HUES64 (cell line): ENCODE measurements around the gene HOXA2.

Experiments used
- H3K27ac ChIP-seq: 2 replicates; pipeline ENCODE4 v1.7.0; 2013; ENCODE audit warnings: low read depth, low read length, inconsistent platforms
- H3K27me3 ChIP-seq: 2 replicates; pipeline ENCODE4 v1.6.1; 2013; ENCODE audit warnings: mild to moderate bottlenecking, low read length; ENCODE audit not compliant: insufficient read depth
- H3K36me3 ChIP-seq: 2 replicates; pipeline ENCODE4 v1.6.1; 2013; ENCODE audit warnings: mild to moderate bottlenecking, low read length; ENCODE audit not compliant: insufficient read depth
- H3K4me1 ChIP-seq: 2 replicates; pipeline ENCODE4 v1.6.1; 2013; ENCODE audit warnings: mild to moderate bottlenecking, low read length, moderate library complexity; ENCODE audit not compliant: insufficient read depth
- H3K4me3 ChIP-seq: 2 replicates; pipeline ENCODE4 v1.5.1; 2013; ENCODE audit warnings: mild to moderate bottlenecking, low read length, moderate library complexity
- H3K9ac ChIP-seq: 2 replicates; pipeline ENCODE4 v1.6.1; 2013; ENCODE audit warnings: mild to moderate bottlenecking, low read depth, low read length
- H3K9me3 ChIP-seq: 2 replicates; pipeline ENCODE4 v1.6.1; 2013; ENCODE audit warnings: low read depth, low read length; ENCODE audit not compliant: insufficient read depth
- WGBS: fragments of 150-250, 120-280 bp; methylation state at CpG from one replicate; pipeline ENCODE4 v1.1.7; 2013; ENCODE audit warnings: missing lambda C conversion rate; 5-methylcytosine and 5-hydroxymethylcytosine counted together

Gene HOXA2

DNA sequence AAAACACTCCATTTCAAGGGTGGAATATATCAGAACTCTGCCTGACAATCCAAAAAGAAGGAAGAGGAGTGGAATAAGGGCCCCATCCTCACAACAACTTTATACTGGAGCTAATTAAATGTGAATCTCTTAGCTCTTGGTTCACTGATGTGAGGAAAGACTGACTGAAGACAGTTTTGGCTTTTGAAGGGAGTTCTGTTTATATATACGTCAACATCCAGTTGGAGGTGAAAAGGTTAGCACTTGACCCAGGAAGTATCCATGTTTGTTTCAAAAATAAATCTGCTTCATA is 9.7 kb downstream of the HOXA2 start:
- Histone ChIP-seq H3K27ac (no peak overlapping the region), H3K27me3 (peaks cover 100% of the 10 kb centered on the region), H3K4me1 (peaks cover 30% of the 10 kb centered on the region), H3K9me3 (no peaks in the 10 kb centered on the region), H3K9ac (no peak overlapping the region), H3K4me3 (no peak overlapping the region), H3K36me3 (no peaks in the 10 kb centered on the region)
- WGBS, result 44% methylated on average over 1 of the region's 1 CpG

DNA sequence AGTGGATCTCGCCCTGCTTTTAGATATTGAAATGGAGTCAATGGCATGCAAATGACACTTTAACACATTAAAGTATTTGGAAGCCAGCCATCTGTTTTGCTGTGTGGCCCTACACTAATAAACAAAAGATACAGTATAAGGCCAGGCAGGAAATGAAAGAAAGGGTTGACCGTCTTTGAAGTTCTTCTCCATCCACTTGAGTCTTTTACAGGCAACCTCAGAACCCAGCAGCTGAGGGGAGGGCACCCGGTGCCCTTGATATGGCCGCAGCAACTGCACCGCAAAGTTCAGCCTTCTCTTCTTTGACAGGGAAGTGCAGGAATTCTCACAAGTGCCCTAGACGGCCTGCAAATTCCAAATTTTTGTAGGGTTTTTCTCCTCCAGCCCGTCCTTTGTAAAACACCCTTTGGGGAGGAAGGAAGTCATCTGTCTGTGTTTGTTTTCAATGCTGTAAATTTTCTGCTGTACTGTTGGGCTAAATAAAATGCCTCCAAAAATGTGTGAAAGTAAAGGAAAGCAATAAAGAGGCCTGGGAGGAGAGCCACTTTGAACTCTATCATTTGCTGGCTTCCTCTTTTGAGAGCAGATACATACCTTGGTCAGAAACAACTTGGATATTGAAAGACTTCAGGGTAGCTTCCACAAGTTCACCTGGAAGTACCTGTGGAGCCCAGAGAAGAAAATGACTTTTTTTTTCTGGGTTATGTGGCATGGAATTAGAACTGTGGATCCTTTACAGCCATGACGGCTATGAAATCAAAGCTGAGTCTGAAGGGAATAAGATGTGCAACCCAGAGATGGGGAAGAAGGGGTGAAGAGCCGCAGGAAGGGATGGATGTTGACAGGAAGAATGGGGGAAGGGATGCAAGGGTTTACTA is 10.3 kb downstream of the HOXA2 start:
- no peak overlapping the region for H3K4me3 ChIP-seq
- peaks cover 100% of the 10 kb centered on the region for H3K27me3 ChIP-seq
- no peaks in the 10 kb centered on the region for H3K36me3 ChIP-seq
- peaks cover 30% of the 10 kb centered on the region for H3K4me1 ChIP-seq
- H3K27ac ChIP-seq, result no peak overlapping the region
- no peaks in the 10 kb centered on the region for H3K9me3 ChIP-seq
- WGBS, result 6% methylated on average over 9 of the region's 9 CpGs
- H3K9ac ChIP-seq, result no peak overlapping the region

DNA sequence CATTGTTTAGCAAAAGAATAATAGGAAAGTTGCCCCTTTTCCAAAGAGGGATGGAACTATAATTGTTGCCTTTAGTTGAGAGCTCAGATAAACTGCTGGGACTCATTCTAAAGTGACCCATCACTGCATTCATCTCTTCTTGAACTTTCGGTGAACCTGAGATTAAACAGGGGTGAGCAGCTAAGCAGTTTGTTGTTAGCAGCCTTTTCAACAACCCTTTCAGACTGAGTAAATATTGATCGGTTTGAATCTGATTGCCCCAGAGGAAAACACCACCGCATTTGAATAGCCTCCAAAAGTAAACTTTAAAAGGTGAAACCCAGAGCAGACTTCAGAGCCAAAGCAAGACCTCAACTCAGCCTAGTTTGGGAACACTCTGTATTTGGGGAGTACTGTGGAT is 11.4 kb downstream of the HOXA2 start:
- Histone ChIP-seq H3K27ac (peak overlapping the region; percentile 28; the same call in 1 of the 2 replicates), H3K9me3 (no peaks in the 10 kb centered on the region), H3K27me3 (peaks cover 98% of the 10 kb centered on the region), H3K4me1 (peaks cover 30% of the 10 kb centered on the region), H3K9ac (no peak overlapping the region), H3K4me3 (no peak overlapping the region), H3K36me3 (no peaks in the 10 kb centered on the region)
- WGBS, result 0% methylated on average over 3 of the region's 3 CpGs

DNA sequence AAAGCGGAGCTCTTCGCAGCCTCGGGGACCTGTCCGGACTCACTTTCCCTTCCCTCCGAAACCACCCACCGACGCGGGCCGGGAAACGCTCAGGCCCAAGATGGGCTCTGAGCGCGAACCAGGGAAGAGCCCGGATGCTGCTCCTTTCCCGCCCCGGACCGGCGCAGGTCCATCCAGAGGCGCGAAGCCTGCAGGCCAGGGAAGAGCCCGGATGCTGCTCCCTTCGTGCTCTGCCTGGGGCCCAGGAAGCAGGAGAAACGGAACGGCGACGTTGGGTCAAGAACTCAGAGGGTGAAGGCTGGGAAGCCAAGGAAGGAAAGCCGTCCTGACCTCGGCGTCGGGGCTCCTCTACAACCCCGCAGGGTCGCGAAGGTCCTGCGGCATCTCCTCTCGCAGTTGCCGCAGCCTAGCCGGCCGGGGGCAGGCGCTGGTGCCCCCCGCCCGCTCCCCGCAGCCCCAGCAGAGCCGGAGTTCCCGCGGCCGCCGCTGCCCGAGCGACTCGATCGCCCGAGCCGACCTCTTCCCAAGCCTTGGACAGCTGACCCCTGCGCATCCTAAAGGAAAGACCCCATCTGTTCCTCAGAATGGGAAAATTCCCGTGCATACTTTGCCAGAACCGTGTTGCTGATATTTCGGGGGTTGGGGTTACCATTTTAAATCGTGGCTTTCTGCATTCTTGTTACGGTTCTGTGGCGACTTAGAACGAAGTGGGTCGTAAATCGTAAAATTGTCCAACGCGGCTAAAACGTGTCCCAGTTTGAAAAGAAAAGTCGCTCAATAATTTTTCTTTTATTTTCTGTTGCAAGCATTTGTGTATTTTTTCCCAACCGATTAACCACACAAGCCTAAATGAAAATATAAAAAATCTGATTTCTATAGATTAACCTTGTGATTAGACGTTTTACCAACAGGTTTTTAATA is 14.2 kb downstream of the HOXA2 start:
- Histone ChIP-seq H3K4me1 (peaks cover 28% of the 10 kb centered on the region), H3K27me3 (peaks cover 81% of the 10 kb centered on the region), H3K4me3 (no peak overlapping the region), H3K9me3 (no peaks in the 10 kb centered on the region), H3K36me3 (no peaks in the 10 kb centered on the region), H3K9ac (no peak overlapping the region), H3K27ac (no peak overlapping the region)
- WGBS, result 95% methylated on average over 67 of the region's 68 CpGs

DNA sequence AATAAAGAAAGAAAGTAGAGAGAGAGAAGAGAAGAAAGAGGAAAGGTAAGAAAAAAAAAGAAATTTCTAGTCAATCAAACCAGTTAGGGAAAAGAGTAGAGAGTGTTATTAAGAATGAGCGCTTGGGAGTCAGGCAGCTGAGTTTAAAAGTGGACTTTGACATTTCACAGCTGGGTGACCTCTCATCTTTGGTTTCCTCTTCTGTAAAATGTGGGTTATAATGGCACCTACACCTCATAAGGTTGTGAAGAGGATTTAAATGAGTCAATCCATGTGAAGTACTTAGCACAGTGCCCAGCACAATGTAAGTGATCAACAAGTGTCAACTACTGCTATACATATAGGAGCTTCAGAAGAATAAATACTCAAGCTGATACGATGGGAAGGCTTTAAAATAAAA is 18.8 kb downstream of the HOXA2 start:
- Histone ChIP-seq H3K4me1 (peaks cover 8% of the 10 kb centered on the region; the same call in 1 of the 2 replicates), H3K36me3 (no peaks in the 10 kb centered on the region), H3K27me3 (peaks cover 36% of the 10 kb centered on the region), H3K27ac (no peak overlapping the region), H3K9me3 (no peaks in the 10 kb centered on the region), H3K9ac (no peak overlapping the region), H3K4me3 (no peak overlapping the region)
- 97% methylated on average over 1 of the region's 2 CpGs for WGBS

DNA sequence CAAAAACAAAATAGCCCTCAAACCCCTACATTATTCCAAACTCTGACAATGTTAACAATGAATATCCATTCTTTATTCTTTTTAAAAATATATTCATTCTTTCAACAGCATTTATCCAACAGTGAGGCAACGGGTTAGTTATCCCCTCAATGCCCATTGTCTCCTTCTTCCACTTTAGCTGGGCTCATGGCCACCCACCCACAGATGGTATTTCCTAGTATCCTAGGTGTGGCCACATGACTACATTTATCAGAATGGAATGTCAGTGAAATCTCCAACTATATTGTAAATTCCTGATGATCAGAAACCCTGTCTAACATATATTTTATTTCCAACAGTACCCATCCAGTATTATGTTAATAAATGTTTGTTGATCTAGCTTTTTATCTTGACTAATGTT is 20.3 kb downstream of the HOXA2 start:
- Histone ChIP-seq H3K27me3 (peaks cover 22% of the 10 kb centered on the region), H3K27ac (no peak overlapping the region)
- WGBS, result 90% methylated on average over 1 of the region's 1 CpG

DNA sequence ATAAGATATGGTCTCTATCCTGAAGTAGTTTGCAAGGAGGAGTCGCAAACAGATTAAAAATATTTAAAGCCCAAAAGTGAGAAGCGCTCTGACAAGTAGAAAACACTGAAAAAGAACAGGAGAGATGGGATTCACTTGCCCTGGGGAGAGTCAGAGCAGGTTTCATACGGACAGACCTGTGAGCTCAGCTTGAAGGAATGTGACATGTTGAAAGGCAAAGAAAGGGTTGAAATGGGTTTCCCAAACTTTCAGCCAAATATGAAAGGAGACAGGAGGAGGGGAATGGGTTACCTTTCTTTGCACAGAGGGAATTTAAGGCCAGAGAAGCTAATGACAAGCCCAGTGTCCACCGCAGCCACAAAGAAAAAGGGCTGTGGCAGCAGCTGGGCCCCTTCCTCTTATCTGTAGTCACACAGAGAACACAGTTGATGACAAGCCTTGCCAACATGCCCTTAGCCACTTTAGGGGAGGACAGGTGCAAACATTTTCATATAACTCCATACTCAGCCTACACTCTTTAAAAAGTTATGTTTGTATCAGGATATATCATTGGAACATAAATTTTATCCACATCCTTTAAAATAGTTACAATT is 21.5 kb downstream of the HOXA2 start:
- H3K36me3 ChIP-seq, result no peaks in the 10 kb centered on the region

More for the DNA sequence above, 20.3 kb downstream of the HOXA2 start:
- Histone ChIP-seq H3K36me3 (no peaks in the 10 kb centered on the region), H3K4me1 (peaks cover 8% of the 10 kb centered on the region; the same call in 1 of the 2 replicates), H3K9me3 (no peaks in the 10 kb centered on the region), H3K4me3 (no peak overlapping the region), H3K9ac (no peak overlapping the region)

DNA sequence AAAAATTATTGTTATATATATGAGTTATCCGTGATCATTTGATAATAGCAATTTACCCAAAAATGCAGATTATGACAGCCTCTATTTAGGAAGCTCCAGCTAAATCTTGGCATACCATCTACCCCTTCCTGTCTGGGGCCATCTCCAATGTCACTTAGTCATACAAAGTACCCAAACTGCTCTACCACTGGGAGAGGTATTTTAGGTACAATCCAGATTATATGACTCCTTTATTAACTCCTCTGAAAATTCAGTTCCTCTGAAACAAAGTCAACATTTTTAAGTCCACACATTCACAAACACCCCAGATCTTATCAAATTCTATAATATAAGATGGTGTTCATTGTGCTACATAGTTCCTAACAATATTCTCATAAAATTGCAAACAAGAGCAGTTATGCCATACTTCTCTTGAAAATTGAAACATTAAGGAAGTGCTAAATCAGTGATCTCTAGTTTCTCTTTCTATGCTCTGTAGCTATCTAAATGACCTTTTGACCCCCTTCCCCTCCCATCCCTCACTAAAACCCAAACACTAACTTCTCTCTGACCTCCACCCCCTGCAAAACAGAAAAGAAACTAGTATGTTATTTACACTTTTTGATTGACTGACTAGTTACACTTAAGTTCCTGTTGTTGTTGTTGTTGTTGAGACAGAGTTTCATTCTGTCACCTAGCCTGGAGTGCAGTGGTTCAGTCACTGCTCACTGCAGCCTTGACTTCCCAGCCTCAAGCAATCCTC is 23.1 kb downstream of the HOXA2 start:
- no peaks in the 10 kb centered on the region for H3K9me3 ChIP-seq
- WGBS, result 100% methylated on average over 1 of the region's 1 CpG
- H3K27ac ChIP-seq, result no peak overlapping the region
- H3K4me3 ChIP-seq, result no peak overlapping the region
- no peak overlapping the region for H3K9ac ChIP-seq
- H3K27me3 ChIP-seq, result peaks cover 9% of the 10 kb centered on the region
- peaks cover 8% of the 10 kb centered on the region; the same call in 1 of the 2 replicates for H3K4me1 ChIP-seq
- H3K36me3 ChIP-seq, result no peaks in the 10 kb centered on the region

More for the DNA sequence above, 21.5 kb downstream of the HOXA2 start:
- WGBS, result 35% methylated on average over 4 of the region's 4 CpGs
- Histone ChIP-seq H3K27ac (peak overlapping the region; percentile 17; the same call in 1 of the 2 replicates), H3K4me3 (no peak overlapping the region), H3K4me1 (peaks cover 8% of the 10 kb centered on the region; the same call in 1 of the 2 replicates), H3K9ac (no peak overlapping the region), H3K27me3 (peaks cover 12% of the 10 kb centered on the region), H3K9me3 (no peaks in the 10 kb centered on the region)

DNA sequence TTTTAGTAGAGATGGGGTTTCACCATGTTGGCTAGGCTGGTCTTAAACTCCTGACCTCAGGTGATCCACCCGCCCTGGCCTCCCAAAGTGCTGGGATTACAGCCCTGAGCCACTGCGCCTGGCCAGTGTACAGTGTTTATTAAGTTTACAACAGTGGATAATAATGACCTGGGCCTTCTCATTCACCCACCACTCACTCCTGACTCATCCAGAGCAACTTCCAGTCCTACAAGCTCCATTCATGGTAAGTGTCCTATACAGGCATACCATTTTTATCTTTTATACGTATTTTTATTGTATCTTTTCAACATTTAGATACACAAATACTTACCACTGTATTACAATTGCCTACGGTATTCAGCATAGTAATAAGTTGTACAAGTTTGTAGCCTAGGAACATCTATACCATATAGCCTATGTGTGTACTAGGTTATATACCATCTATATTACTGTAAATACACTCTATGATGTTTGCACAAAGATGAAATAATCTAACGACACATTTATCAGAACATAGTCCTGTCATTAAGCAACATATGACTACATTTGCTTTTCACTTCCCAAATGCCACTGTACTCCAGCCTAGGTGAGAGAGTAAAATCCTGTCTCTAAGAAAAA is 23.8 kb downstream of the HOXA2 start:
- no peak overlapping the region for H3K4me3 ChIP-seq
- peaks cover 4% of the 10 kb centered on the region; the same call in 1 of the 2 replicates for H3K27me3 ChIP-seq
- H3K9me3 ChIP-seq, result no peaks in the 10 kb centered on the region
- no peak overlapping the region for H3K27ac ChIP-seq
- 93% methylated on average over 4 of the region's 5 CpGs for WGBS
- no peaks in the 10 kb centered on the region for H3K36me3 ChIP-seq
- peaks cover 8% of the 10 kb centered on the region; the same call in 1 of the 2 replicates for H3K4me1 ChIP-seq
- no peak overlapping the region for H3K9ac ChIP-seq

DNA sequence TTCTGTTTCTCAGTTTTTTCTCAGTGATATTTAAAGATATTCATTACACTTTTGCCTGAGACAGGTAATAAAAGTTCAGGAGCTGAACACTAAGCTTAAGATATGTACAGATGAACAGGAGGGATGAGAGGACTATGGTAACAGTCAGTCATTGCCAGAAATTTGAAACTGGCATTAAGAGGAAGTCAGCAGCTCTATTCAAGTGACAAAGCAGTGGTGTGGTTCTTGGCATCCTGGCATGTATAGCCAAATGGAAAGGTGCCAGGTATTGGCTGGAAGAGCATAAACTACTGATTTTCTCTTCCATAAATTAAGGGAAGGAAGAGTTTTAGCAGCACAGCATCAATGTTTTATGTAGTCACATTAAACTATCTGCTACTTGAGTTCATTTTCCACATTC is 29.4 kb downstream of the HOXA2 start:
- no peaks in the 10 kb centered on the region for H3K9me3 ChIP-seq

More for the DNA sequence above, 29.4 kb downstream of the HOXA2 start:
- Histone ChIP-seq H3K27ac (no peak overlapping the region), H3K4me3 (no peak overlapping the region), H3K4me1 (no peaks in the 10 kb centered on the region), H3K9ac (no peak overlapping the region), H3K36me3 (no peaks in the 10 kb centered on the region), H3K27me3 (no peaks in the 10 kb centered on the region)
